Neuronal stem cell (in vitro differentiated cells): ENCODE data around the gene B2M.

Experiments used
- DNase-seq: peaks from one replicate; pipeline ENCODE4 v3.0.0-alpha.2; 2013; ENCODE audit warnings: low spot score
- H2AFZ ChIP-seq: one replicate; pipeline ENCODE4 v1.6.1; 2013; ENCODE audit warnings: mild to moderate bottlenecking, low read length, inconsistent platforms
- H2AK5ac ChIP-seq: 2 replicates; pipeline ENCODE4 v1.6.1; 2013; ENCODE audit warnings: low read depth, mild to moderate bottlenecking, inconsistent platforms, low read length, moderate library complexity, mixed read lengths
- H2BK120ac ChIP-seq: 2 replicates; pipeline ENCODE4 v1.6.1; 2013; ENCODE audit warnings: low read depth, mild to moderate bottlenecking, inconsistent platforms, low read length, moderate library complexity, mixed read lengths
- H2BK12ac ChIP-seq: one replicate; pipeline ENCODE4 v1.6.1; 2013; ENCODE audit warnings: low read length, inconsistent platforms
- H2BK15ac ChIP-seq: 2 replicates; pipeline ENCODE4 v1.6.1; 2013; ENCODE audit warnings: mild to moderate bottlenecking, low read length, inconsistent platforms, mixed read lengths
- H2BK5ac ChIP-seq: one replicate; pipeline ENCODE4 v1.6.1; 2013; ENCODE audit warnings: inconsistent platforms, mild to moderate bottlenecking, low read length, moderate library complexity
- H3K14ac ChIP-seq: one replicate; pipeline ENCODE4 v1.6.1; 2013; ENCODE audit warnings: low read length, inconsistent platforms
- H3K18ac ChIP-seq: 2 replicates; pipeline ENCODE4 v1.6.1; 2013; ENCODE audit warnings: low read length, inconsistent platforms
- H3K23ac ChIP-seq: 2 replicates; pipeline ENCODE4 v1.6.1; 2013; ENCODE audit warnings: low read depth, mild to moderate bottlenecking, mixed read lengths, low read length, inconsistent platforms; ENCODE audit not compliant: poor library complexity
- H3K27ac ChIP-seq: replicated peaks from 3 replicates; pipeline ENCODE4 v1.5.1; 2013; ENCODE audit warnings: low read length, inconsistent platforms
- H3K27me3 ChIP-seq, 3 experiments: 2 replicates each; pipeline ENCODE4 v1.6.1; 2013; ENCODE audit warnings: low read length in 3 of 3, mild to moderate bottlenecking in 2 of 3, inconsistent platforms in 1 of 3, low read depth in 1 of 3, mixed read lengths in 1 of 3, moderate library complexity in 1 of 3; ENCODE audit not compliant: control insufficient read depth in 3 of 3, insufficient read depth in 3 of 3
- H3K36me3 ChIP-seq, 2 donors: replicated peaks in 1 of 2; 2 replicates each; pipeline ENCODE4 v1.6.1; 2013; ENCODE audit warnings: low read length in 2 of 2; ENCODE audit not compliant: control insufficient read depth in 2 of 2, insufficient read depth in 2 of 2
- H3K4ac ChIP-seq: 2 replicates; pipeline ENCODE4 v1.6.1; 2013; ENCODE audit warnings: inconsistent platforms, mild to moderate bottlenecking, low read length, moderate library complexity
- H3K4me1 ChIP-seq, 2 donors: 1 replicate in 1 of 2; 2 replicates in 1 of 2; pipeline ENCODE4 v1.6.1; 2013; ENCODE audit warnings: low read length in 2 of 2, low read depth in 1 of 2; ENCODE audit not compliant: control insufficient read depth in 2 of 2, insufficient read depth in 1 of 2
- H3K4me2 ChIP-seq: one replicate; pipeline ENCODE4 v1.6.1; 2013; ENCODE audit warnings: mild to moderate bottlenecking, low read length, inconsistent platforms; ENCODE audit not compliant: insufficient read depth, poor library complexity, severe bottlenecking
- H3K4me3 ChIP-seq, 2 donors: 2 replicates each; pipeline ENCODE4 v1.5.1; 2013; ENCODE audit warnings: low read length in 2 of 2, mild to moderate bottlenecking in 2 of 2, inconsistent platforms in 1 of 2, moderate library complexity in 1 of 2
- H3K79me1 ChIP-seq: one replicate; pipeline ENCODE4 v1.6.1; 2013; ENCODE audit warnings: low read depth, mild to moderate bottlenecking, inconsistent platforms, low read length, moderate library complexity
- H3K9ac ChIP-seq: one replicate; pipeline ENCODE4 v1.6.1; 2013; ENCODE audit warnings: mild to moderate bottlenecking, low read depth, low read length, inconsistent platforms; ENCODE audit not compliant: poor library complexity
- H3K9me3 ChIP-seq, 2 donors: replicated peaks in 1 of 2; 2 replicates each; pipeline versions ENCODE3 to v1.6.1; 2013; ENCODE audit warnings: low read length in 2 of 2, mild to moderate bottlenecking in 2 of 2, inconsistent platforms in 1 of 2, low read depth in 1 of 2, mixed read lengths in 1 of 2, moderate library complexity in 1 of 2; ENCODE audit not compliant: control insufficient read depth in 2 of 2, insufficient read depth in 1 of 2
- H4K8ac ChIP-seq: one replicate; pipeline ENCODE4 v1.6.1; 2013; ENCODE audit warnings: low read depth, mild to moderate bottlenecking, inconsistent platforms, low read length, moderate library complexity
- H4K91ac ChIP-seq: one replicate; pipeline ENCODE4 v1.6.1; 2013; ENCODE audit warnings: low read length, low read depth, mild to moderate bottlenecking, inconsistent platforms; ENCODE audit not compliant: poor library complexity
- WGBS, 2 donors: extraction: QIAGEN DNeasy Blood & Tissue Kit; methylation state at CpG; one replicate each; pipeline ENCODE4 v1.1.7; 2013; ENCODE audit warnings: missing lambda C conversion rate in 2 of 2, mixed read lengths in 1 of 2; ENCODE audit not compliant: insufficient read length in 2 of 2, insufficient replicate concordance in 1 of 2; ENCODE audit errors: extremely low coverage in 2 of 2; 5-methylcytosine and 5-hydroxymethylcytosine counted together

Gene B2M

DNA sequence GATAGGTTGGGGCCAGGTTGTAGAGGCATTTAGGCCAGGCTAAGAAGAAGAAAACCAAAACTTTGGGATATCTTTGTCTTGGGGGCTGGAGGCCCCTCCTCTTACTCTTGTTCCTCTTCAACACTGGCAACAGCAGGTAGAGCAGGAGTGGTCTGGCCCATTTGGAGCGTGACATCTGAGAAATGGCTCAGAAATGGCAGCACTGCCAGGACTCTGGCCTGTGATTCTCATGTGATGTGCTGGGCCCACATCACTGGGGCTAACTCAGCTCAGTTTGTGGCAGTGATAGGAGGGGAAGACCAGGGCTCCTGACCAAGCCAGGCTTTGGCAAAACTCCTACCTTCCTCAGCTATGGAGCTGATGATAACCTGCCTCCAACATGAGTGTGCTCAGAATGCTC lies 18.7 kb upstream of the B2M start:
- H3K27me3 ChIP-seq, result peaks cover 0 to 17% (median 0%) of the 10 kb centered on the region in 3 experiments
- H2BK12ac ChIP-seq, result no peak overlapping the region
- H2BK15ac ChIP-seq, result no peak overlapping the region
- H3K14ac ChIP-seq, result no peak overlapping the region
- no peak overlapping the region for H2BK5ac ChIP-seq
- H4K8ac ChIP-seq, result no peak overlapping the region
- no peaks in the 10 kb centered on the region for H3K36me3 ChIP-seq
- no peaks in the 10 kb centered on the region for H3K4me1 ChIP-seq
- H3K9ac ChIP-seq, result no peak overlapping the region
- no peaks in the 10 kb centered on the region for H3K9me3 ChIP-seq
- no peaks in the 10 kb centered on the region for H3K79me1 ChIP-seq
- no peak overlapping the region for H3K4ac ChIP-seq
- no CpG with 5 or more reads among the region's 1 CpG for WGBS, 2 donors
- H3K4me2 ChIP-seq, result no peak overlapping the region
- no peak overlapping the region for H2AK5ac ChIP-seq
- no peak overlapping the region for H3K4me3 ChIP-seq
- H2BK120ac ChIP-seq, result no peak overlapping the region
- H3K23ac ChIP-seq, result no peak overlapping the region
- no peak overlapping the region for H3K18ac ChIP-seq
- no peak overlapping the region for H2AFZ ChIP-seq
- DNase-seq, result no peak
- H4K91ac ChIP-seq, result no peak overlapping the region
- H3K27ac ChIP-seq, result no peak overlapping the region

- H3K4me1 ChIP-seq, result no peaks in the 10 kb centered on the region
- no peak overlapping the region for H2BK15ac ChIP-seq
- no peaks in the 10 kb centered on the region for H3K36me3 ChIP-seq
- H3K79me1 ChIP-seq, result no peaks in the 10 kb centered on the region
- H3K23ac ChIP-seq, result no peak overlapping the region
- no peak overlapping the region for H3K27ac ChIP-seq
- no CpG with 5 or more reads among the region's 4 CpGs for WGBS, 2 donors
- no peak overlapping the region for H3K4me2 ChIP-seq
- H3K18ac ChIP-seq, result no peak overlapping the region
- no peak overlapping the region for H2AK5ac ChIP-seq
- H4K8ac ChIP-seq, result no peak overlapping the region
- no peak overlapping the region for H2BK12ac ChIP-seq
- H2AFZ ChIP-seq, result peak overlapping the region; percentile 22
- H3K4ac ChIP-seq, result no peak overlapping the region
- H3K4me3 ChIP-seq, result no peak overlapping the region
- H3K27me3 ChIP-seq, result peaks cover 0 to 17% (median 0%) of the 10 kb centered on the region in 3 experiments
- H2BK120ac ChIP-seq, result no peak overlapping the region
- no peak for DNase-seq
- H3K9me3 ChIP-seq, result no peaks in the 10 kb centered on the region
- no peak overlapping the region for H2BK5ac ChIP-seq
- no peak overlapping the region for H3K9ac ChIP-seq
- H3K14ac ChIP-seq, result no peak overlapping the region
- H4K91ac ChIP-seq, result no peak overlapping the region
Observed at GRCh38 chr15:44694416-44694815, 16.9 kb upstream of the B2M start.

GRCh38 chr15:44695294-44695693 lies 16.0 kb upstream of the B2M start:
- WGBS, 2 donors, result no CpG with 5 or more reads among the region's 3 CpGs
- H4K91ac ChIP-seq, result no peak overlapping the region
- no peak overlapping the region for H3K14ac ChIP-seq

DNA sequence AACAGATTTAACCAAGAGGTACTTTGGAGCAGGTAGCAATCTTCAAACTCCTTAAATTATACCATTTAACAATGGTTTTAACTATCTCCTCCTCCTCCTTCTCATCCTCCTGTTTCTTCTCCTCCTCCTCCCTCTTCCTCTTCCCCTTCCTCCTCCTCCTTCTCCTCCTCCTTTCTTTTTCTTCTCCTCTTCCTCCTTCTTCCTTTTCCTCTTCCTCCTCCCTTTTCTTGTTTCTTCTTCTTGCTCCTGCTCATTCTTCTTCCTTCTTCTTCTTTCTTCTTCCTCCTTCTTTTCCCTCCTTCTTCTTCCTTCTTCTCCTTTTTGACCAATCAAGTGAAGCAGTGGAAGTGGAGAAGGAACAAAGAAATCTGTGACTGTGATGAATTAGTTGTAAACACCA lies 14.3 kb upstream of the B2M start:
- no peak overlapping the region for H3K27ac ChIP-seq
- no peaks in the 10 kb centered on the region for H3K9me3 ChIP-seq
- DNase-seq, result no peak

More at GRCh38 chr15:44695294-44695693, 16.0 kb upstream of the B2M start:
- no peak for DNase-seq
- Histone ChIP-seq H2BK15ac (no peak overlapping the region), H3K27me3 (peaks cover 0 to 17% (median 0%) of the 10 kb centered on the region in 3 experiments), H3K4me2 (no peak overlapping the region), H3K4ac (no peak overlapping the region), H2BK5ac (no peak overlapping the region), H2BK120ac (no peak overlapping the region), H2BK12ac (no peak overlapping the region), H3K18ac (no peak overlapping the region), H3K4me3 (no peak overlapping the region), H3K27ac (no peak overlapping the region), H3K23ac (no peak overlapping the region), H3K4me1 (no peaks in the 10 kb centered on the region), H3K79me1 (no peaks in the 10 kb centered on the region), H3K36me3 (no peaks in the 10 kb centered on the region), H2AK5ac (no peak overlapping the region), H3K9ac (no peak overlapping the region), H3K9me3 (no peaks in the 10 kb centered on the region), H2AFZ (peak overlapping the region; percentile 67), H4K8ac (no peak overlapping the region)

More for the DNA sequence above, 14.3 kb upstream of the B2M start:
- Histone ChIP-seq H2BK12ac (no peak overlapping the region), H3K27me3 (peaks cover 0 to 17% (median 0%) of the 10 kb centered on the region in 3 experiments), H3K36me3 (no peaks in the 10 kb centered on the region), H4K8ac (no peak overlapping the region), H3K4ac (no peak overlapping the region), H3K23ac (no peak overlapping the region), H2AFZ (no peak overlapping the region), H3K4me3 (no peak overlapping the region), H2AK5ac (no peak overlapping the region), H3K4me1 (no peaks in the 10 kb centered on the region), H3K14ac (no peak overlapping the region), H3K4me2 (no peak overlapping the region), H4K91ac (no peak overlapping the region), H3K9ac (no peak overlapping the region), H2BK15ac (no peak overlapping the region), H3K79me1 (no peaks in the 10 kb centered on the region), H3K18ac (no peak overlapping the region), H2BK120ac (no peak overlapping the region), H2BK5ac (no peak overlapping the region)
